NCI-H446 (cell line): ENCODE data around the gene P3H3.
A peak's percentile ranks its signal among the peaks of the same experiment; 100 is the strongest.

ENCODE experiments used
- DNase-seq, 2 experiments: peaks; one replicate each; lab custom pipeline; 2025; lab: John Stamatoyannopoulos, UW

P3H3 gene

GRCh38 chr12:6807170-6807569 lies 21.0 kb upstream of the P3H3 start:
- no peak for DNase-seq

GRCh38 chr12:6809056-6809455 lies 19.2 kb upstream of the P3H3 start:
- DNase-seq, result no peak

GRCh38 chr12:6810758-6811157 lies 17.4 kb upstream of the P3H3 start:
- DNase-seq, result no peak

- DNase-seq, result no peak
Observed at GRCh38 chr12:6813363-6813762, 14.8 kb upstream of the P3H3 start.

GRCh38 chr12:6816598-6816997 lies 11.6 kb upstream of the P3H3 start:
- no peak for DNase-seq

GRCh38 chr12:6817098-6817497 lies 11.1 kb upstream of the P3H3 start:
- no peak for DNase-seq

- DNase-seq, result no peak
Observed at GRCh38 chr12:6817662-6818157, 10.5 kb upstream of the P3H3 start.

GRCh38 chr12:6818222-6818621 lies 10.0 kb upstream of the P3H3 start:
- DNase-seq, result no peak

GRCh38 chr12:6818645-6819044 lies 9.6 kb upstream of the P3H3 start:
- no peak for DNase-seq

GRCh38 chr12:6819106-6820030 lies 8.8 kb upstream of the P3H3 start:
- no peak for DNase-seq

- DNase-seq, result no peak
Observed at GRCh38 chr12:6820166-6820565, 8.0 kb upstream of the P3H3 start.

GRCh38 chr12:6821591-6822425 lies 6.4 kb upstream of the P3H3 start, which contains the start of gene GPR162:
GPR162 (plus strand) TSS chr12:6821821; CDS start chr12:6823899, 2,078 bp downstream.
- peak; percentile 61 for DNase-seq

- no peak for DNase-seq
Observed at GRCh38 chr12:6822426-6823135, 5.6 kb upstream of the P3H3 start.

- no peak for DNase-seq
Observed at GRCh38 chr12:6823182-6824084, 4.8 kb upstream of the P3H3 start.

GRCh38 chr12:6824085-6824775 lies 4.0 kb upstream of the P3H3 start:
- DNase-seq, result no peak

GRCh38 chr12:6824901-6825381 lies 3.3 kb upstream of the P3H3 start:
- no peak for DNase-seq

GRCh38 chr12:6825398-6826124 lies 2.6 kb upstream of the P3H3 start:
- DNase-seq, result peak; percentile 88 to 91

GRCh38 chr12:6826125-6826733 lies 2.0 kb upstream of the P3H3 start:
- DNase-seq, result no peak
